Transverse colon (tissue), 4 donors: ENCODE data around the gene TOR1B. TPM values are rescaled to one million over a fixed set of nuclear protein-coding genes. Genes with fewer than 3 reads are reported as not detected.

Source experiments
- DNase-seq: peaks from one replicate; pipeline ENCODE4 v3.0.0-alpha.2; 2019
- H3K27ac ChIP-seq, 4 donors: fragments of 200-600 bp; sonication (generic); 2 replicates each; pipeline ENCODE4 v1.5.1; 2016 to 2018; ENCODE audit warnings: inconsistent platforms in 4 of 4
- H3K27me3 ChIP-seq: fragments of 200-600 bp; sonication (generic); 2 replicates; pipeline ENCODE4 v1.5.1; 2017; ENCODE audit warnings: inconsistent platforms
- H3K36me3 ChIP-seq, 4 donors: fragments of 200-600 bp; sonication (generic); 2 replicates each; pipeline ENCODE4 v1.5.1; 2017 to 2019; ENCODE audit warnings: inconsistent platforms in 4 of 4
- H3K4me1 ChIP-seq, 4 donors: fragments of 200-600 bp; sonication (generic); 2 replicates each; pipeline ENCODE4 v1.5.1; 2017 to 2020; ENCODE audit warnings: inconsistent platforms in 4 of 4
- H3K4me3 ChIP-seq, 4 donors: fragments of 200-600 bp; sonication (generic); 1 replicate in 1 of 4; 2 replicates in 3 of 4; pipeline versions ENCODE4 v1.5.1 to v1.6.1; 2017 to 2019; ENCODE audit warnings: inconsistent platforms in 4 of 4
- H3K9me3 ChIP-seq, 2 donors: fragments of 200-600 bp; sonication (generic); 2 replicates each; pipeline ENCODE4 v1.5.1; 2017 to 2019; ENCODE audit warnings: inconsistent platforms in 2 of 2
- CTCF ChIP-seq, 5 experiments: fragments of 200-600 bp in 3 of 5; fragments of 450-650 bp in 2 of 5; sonication (generic) in 3 of 5; IDR thresholded peaks; 1 replicate in 2 of 5; 2 replicates in 3 of 5; pipeline ENCODE4 v1.5.1; 2016 to 2017; ENCODE audit warnings: antibody characterized with exemption in 5 of 5, inconsistent platforms in 3 of 5, mild to moderate bottlenecking in 2 of 5, moderate library complexity in 1 of 5
- EP300 ChIP-seq: sonication (generic); formaldehyde crosslinking; IDR thresholded peaks from one replicate; pipeline ENCODE4 v1.6.1; 2017; ENCODE audit warnings: antibody characterized with exemption, low read depth
- POLR2A ChIP-seq: fragments of 450-650 bp; IDR thresholded peaks from one replicate; pipeline ENCODE4 v1.6.1; 2016; ENCODE audit warnings: antibody characterized with exemption, mild to moderate bottlenecking, moderate library complexity
- POLR2AphosphoS5 ChIP-seq, 3 donors: sonication (generic); formaldehyde crosslinking; IDR thresholded peaks; one replicate each; pipeline ENCODE4 v1.6.1; 2016; ENCODE audit warnings: antibody characterized with exemption in 3 of 3
- WGBS, 2 donors: methylation state at CpG; one replicate each; pipeline ENCODE4 v1.1.5; 2018; ENCODE audit warnings: low coverage in 1 of 2; 5-methylcytosine and 5-hydroxymethylcytosine counted together
- in situ Hi-C, 4 donors: fragments of 200-750 bp; cut with MboI; loops; one replicate each; pipeline versions ENCODE4 v1.15.0 to v1.15.1; 2017; ENCODE audit warnings: low sequenced_read_pairs in 3 of 4, low pct_ligation_motif_present in 1 of 4, low pct_unique_long_range_greater_than_20kb in 1 of 4
- intact Hi-C: fragments of 100-400 bp; cut with DNase I; formaldehyde crosslinking; loops from one replicate; pipeline ENCODE4 v1.15.1; 2023; ENCODE audit warnings: low total_unique reads
- total RNA-seq, 4 donors: library from RNA; depleted of rRNA; stranded (reverse); fragments of >200 nt; gene quantifications; one replicate each; pipeline ENCODE4 v1.1.0, GENCODE V29; 2016

The TOR1B gene
- total RNA-seq, 4 donors from 2014 or later = 49.0 to 105 (median 62.7) TPM

DNA sequence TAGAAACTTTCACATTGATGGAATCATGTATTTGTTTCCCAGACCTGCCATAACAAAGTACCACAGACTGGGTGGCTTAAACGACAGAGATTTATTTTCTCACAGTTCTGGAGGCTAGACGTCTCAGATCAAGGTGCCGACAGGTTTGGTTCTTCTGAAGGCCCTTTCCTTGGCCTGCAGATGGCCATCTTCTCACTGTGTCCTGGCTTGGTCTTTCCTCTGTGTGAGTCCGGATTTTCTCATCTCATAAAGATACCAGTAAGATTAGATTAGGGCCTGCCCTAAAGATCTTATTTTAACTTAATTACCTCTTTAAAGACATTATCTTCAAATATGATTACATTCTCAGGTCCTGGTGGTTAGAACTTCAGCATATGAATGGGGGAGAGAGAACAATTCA, 38.1 kb downstream of the TOR1B start:
- no peak for TF ChIP-seq POLR2AphosphoS5 (IDR thresholded peaks at IDR 0.05)
- no peak for TF ChIP-seq CTCF (IDR thresholded peaks at IDR 0.05)
- no peak for TF ChIP-seq EP300
- TF ChIP-seq POLR2A = no peak
- intact Hi-C loops (no loop called here), in situ Hi-C loops (no loop called here)
- 77 to 92% methylated on average over 2 to 4 of the region's 4 CpGs for WGBS, 2 donors
- no peak overlapping the region for H3K27ac ChIP-seq
- H3K9me3 ChIP-seq = no peaks in the 10 kb centered on the region
- no peak for DNase-seq
- no peaks in the 10 kb centered on the region for H3K36me3 ChIP-seq
- H3K27me3 ChIP-seq = no peaks in the 10 kb centered on the region
- H3K4me1 ChIP-seq = peaks cover 0 to 22% (median 9%) of the 10 kb centered on the region in 4 donors
- H3K4me3 ChIP-seq = no peak overlapping the region

DNA sequence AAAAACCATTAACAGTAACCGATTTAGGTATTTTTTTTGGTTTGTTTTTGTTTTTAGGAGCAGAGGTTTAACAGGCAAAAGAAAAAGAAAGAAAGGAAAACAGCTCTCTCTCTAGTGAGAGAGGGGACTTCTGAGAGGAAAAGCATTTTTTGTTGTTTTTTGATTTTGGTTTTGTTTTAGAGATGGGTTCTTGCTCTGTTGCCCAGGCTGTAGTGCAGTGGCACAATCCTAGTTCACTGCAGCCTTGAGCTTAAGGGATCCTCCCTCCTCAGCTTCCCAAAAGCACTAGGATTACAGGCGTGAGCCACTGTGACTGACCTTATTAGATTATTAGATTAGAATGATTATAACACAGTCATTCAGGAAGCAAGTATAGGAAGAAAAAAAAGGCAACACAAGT, 42.4 kb downstream of the TOR1B start:
- peaks cover 0 to 5% (median 0%) of the 10 kb centered on the region in 4 donors for H3K36me3 ChIP-seq
- H3K9me3 ChIP-seq = no peaks in the 10 kb centered on the region
- no peak for DNase-seq
- WGBS, 2 donors = 73 to 80% methylated on average over 1 to 2 of the region's 2 CpGs
- no peaks in the 10 kb centered on the region for H3K4me1 ChIP-seq
- H3K27me3 ChIP-seq = no peaks in the 10 kb centered on the region
- intact Hi-C loops = no loop called here
- no peak overlapping the region for H3K4me3 ChIP-seq
- TF ChIP-seq EP300 (no peak), POLR2AphosphoS5 (IDR thresholded peaks at IDR 0.05) (no peak), POLR2A (no peak), CTCF (IDR thresholded peaks at IDR 0.05) (no peak)
- in situ Hi-C loops = no loop called here
- no peak overlapping the region for H3K27ac ChIP-seq

DNA sequence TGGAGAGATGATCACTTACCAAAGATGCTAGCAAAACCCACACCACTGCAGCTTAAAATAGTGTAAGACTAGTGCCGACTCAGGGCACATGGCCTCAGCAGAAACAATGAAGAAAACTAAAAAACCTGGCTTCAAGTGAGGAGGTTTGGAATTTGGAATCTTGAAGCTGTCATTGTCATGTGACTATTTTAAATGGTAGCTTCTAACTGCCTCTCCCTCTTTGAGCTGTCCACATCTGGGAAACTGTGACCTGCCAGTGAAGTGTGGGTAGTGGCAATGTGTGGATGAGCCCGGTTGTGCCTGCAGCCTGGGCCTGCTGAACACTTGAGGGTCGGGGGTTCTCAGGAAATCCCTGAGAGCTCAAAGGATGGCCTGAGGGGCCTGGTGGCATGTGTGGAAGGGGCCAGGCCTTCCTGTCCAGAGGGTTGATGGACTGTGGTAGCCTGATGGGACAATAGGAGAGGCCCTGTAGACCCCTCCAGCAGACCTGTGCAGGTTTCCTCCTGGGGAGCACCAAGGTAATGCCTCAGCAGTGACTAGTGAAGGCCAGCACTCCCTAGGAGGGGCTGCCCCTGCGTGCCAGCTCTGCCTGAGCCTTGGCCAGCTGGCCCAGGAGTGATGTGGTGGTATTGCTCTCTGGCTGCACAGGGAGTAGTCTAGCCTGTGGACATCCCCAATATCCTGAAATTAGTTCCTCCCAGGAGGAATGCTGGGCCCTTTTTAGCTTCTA, 45.9 kb downstream of the TOR1B start:
- intact Hi-C loops (no loop called here), in situ Hi-C loops (no loop called here)
- no peaks in the 10 kb centered on the region for H3K27me3 ChIP-seq
- WGBS, 2 donors = 85% methylated on average over 3 of the region's 4 CpGs; no CpG with 5 or more reads in 1 of the 2 donors
- no peak for DNase-seq
- no peaks in the 10 kb centered on the region for H3K9me3 ChIP-seq
- H3K36me3 ChIP-seq = peaks cover 0 to 22% (median 0%) of the 10 kb centered on the region in 4 donors
- H3K4me3 ChIP-seq = no peak overlapping the region
- no peak overlapping the region for H3K27ac ChIP-seq
- H3K4me1 ChIP-seq = no peaks in the 10 kb centered on the region
- no peak for TF ChIP-seq CTCF (IDR thresholded peaks at IDR 0.05)
- no peak for TF ChIP-seq EP300
- no peak for TF ChIP-seq POLR2A
- TF ChIP-seq POLR2AphosphoS5 (IDR thresholded peaks at IDR 0.05) = no peak

DNA sequence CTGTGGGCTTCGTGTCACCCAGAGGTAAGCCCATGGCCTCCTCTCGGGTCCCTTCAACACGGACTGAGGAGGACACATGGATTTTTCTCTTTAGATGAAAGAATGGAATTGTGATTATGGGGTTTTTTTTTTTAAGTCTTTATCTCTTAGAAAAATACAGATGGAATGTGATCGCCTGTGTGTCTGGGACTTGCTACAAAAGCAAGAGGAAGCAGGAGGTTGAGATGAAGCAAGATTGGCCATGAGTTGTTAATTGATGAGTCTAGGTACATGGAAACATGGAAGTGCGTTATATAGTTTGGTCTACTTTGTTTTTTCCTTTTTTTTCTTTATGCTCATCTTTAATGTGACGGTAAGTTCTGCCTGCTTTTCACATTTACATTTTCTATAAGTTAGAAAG, 46.9 kb downstream of the TOR1B start:
- no peak overlapping the region for H3K4me3 ChIP-seq
- intact Hi-C loops = no loop called here
- H3K27me3 ChIP-seq = no peaks in the 10 kb centered on the region
- TF ChIP-seq EP300 = no peak
- no peak for TF ChIP-seq POLR2A
- TF ChIP-seq POLR2AphosphoS5 (IDR thresholded peaks at IDR 0.05) = no peak
- TF ChIP-seq CTCF (IDR thresholded peaks at IDR 0.05) = no peak
- no peaks in the 10 kb centered on the region for H3K9me3 ChIP-seq
- H3K36me3 ChIP-seq = peaks cover 0 to 22% (median 0%) of the 10 kb centered on the region in 4 donors
- DNase-seq = no peak
- H3K4me1 ChIP-seq = no peaks in the 10 kb centered on the region
- peak overlapping the region in 2 of 4 donors; percentile 2 to 27 for H3K27ac ChIP-seq
- 91 to 100% methylated on average over 3 to 6 of the region's 6 CpGs for WGBS, 2 donors
- in situ Hi-C loops = no loop called here
